HG02943 (cell line): ENCODE results near the gene NUDT7.

ENCODE experiments used
- ATAC-seq: cut with Tn5 transposase; IDR thresholded peaks from one replicate; pipeline ENCODE4 v1.9.1; 2021; ENCODE audit warnings: mild to moderate bottlenecking, low read depth, moderate library complexity; ENCODE audit not compliant: unreplicated experiment

NUDT7 gene

GRCh38 chr16:77775911-77776909 is 53.9 kb downstream of the NUDT7 start:
- no peak for ATAC-seq

- no peak for ATAC-seq
Measured at GRCh38 chr16:77777745-77778144, 55.4 kb downstream of the NUDT7 start.

GRCh38 chr16:77780378-77780837 is 58.1 kb downstream of the NUDT7 start:
- ATAC-seq = no peak

GRCh38 chr16:77781091-77781490 is 58.8 kb downstream of the NUDT7 start:
- no peak for ATAC-seq

- ATAC-seq = no peak
Measured at GRCh38 chr16:77782694-77783093, 60.4 kb downstream of the NUDT7 start.

- no peak for ATAC-seq
Measured at GRCh38 chr16:77784441-77785372, 62.4 kb downstream of the NUDT7 start.

GRCh38 chr16:77785373-77785764 is 63.1 kb downstream of the NUDT7 start:
- no peak for ATAC-seq

- ATAC-seq = no peak
Measured at GRCh38 chr16:77786186-77786847, 64.0 kb downstream of the NUDT7 start.

- no peak for ATAC-seq
Measured at GRCh38 chr16:77787452-77787851, 65.1 kb downstream of the NUDT7 start.

GRCh38 chr16:77788181-77789084 is 66.1 kb downstream of the NUDT7 start, which contains the start of gene VAT1L:
Gene VAT1L, plus strand, starts transcription at chr16:77788564. Its CDS starts 119 bp downstream, at chr16:77788683.
- no peak for ATAC-seq

- ATAC-seq = no peak
Measured at GRCh38 chr16:77789085-77790008, 67.0 kb downstream of the NUDT7 start.

GRCh38 chr16:77790009-77790372 is 67.7 kb downstream of the NUDT7 start:
- ATAC-seq = no peak

- ATAC-seq = no peak
Measured at GRCh38 chr16:77790912-77791311, 68.6 kb downstream of the NUDT7 start.
